ENCODE measurements around the gene CHIT1.

CHIT1 gene

DNA sequence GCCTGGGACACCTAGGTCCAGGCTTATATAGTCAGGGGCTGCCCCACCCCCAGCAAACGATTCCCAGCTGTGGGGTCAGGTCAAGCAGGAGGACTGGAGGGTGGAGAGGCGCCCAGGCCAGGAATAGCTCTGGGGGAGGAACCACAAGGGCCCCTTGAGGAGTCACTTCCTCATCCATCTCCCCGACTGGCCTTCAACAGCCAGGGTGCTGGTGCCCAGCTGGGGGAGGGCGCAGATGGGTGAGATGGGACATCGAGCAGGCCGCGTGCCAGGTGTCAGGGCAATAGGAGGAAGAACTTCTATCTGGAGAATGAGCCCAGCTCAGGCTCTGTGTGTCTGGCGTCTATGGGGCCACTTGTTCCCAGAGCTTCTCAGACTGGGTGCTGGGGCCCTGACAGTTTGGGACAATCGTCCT lies 53.6 kb downstream of the CHIT1 start:
- H3K4me3 ChIP-seq (ENCODE audit: low read depth, low read length), result no peak overlapping the region

DNA sequence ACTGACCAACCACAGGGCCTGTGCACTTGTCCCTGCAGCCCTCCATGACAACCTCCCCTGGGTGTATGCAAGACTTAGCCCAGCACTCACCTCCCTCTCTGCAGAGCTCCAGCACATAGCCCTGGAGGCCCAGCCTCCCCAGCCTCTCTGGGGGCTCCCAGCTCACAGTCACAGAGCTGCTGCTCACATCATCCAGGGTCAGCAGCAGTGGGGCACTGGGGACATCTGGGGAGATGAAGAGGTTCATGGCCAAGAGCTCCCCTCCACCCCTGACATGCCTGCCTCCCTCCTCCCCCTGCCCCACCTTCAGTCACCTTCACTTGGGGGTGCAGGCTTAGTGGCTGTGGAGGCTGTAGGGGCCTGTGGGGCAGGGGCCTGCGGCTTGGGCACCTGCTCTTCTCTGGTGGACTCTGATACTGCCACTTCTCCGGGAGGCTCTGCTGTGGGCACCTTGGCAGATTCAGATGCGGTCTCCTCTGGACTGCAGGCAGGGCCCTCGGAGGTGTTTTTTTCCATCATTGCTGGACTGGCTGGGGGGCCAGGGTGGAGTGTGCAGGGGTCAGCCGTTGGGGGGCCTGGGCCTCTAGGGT lies 54.1 kb downstream of the CHIT1 start, which contains the start of gene MYBPH:
TSS of gene MYBPH (minus strand) at position 590 of the 590 bp plus-strand sequence. CDS start at position 519, 71 bp downstream.
- no peak within 1 kb of the TSS for H3K4me3 ChIP-seq (ENCODE audit: low read depth, low read length)

DNA sequence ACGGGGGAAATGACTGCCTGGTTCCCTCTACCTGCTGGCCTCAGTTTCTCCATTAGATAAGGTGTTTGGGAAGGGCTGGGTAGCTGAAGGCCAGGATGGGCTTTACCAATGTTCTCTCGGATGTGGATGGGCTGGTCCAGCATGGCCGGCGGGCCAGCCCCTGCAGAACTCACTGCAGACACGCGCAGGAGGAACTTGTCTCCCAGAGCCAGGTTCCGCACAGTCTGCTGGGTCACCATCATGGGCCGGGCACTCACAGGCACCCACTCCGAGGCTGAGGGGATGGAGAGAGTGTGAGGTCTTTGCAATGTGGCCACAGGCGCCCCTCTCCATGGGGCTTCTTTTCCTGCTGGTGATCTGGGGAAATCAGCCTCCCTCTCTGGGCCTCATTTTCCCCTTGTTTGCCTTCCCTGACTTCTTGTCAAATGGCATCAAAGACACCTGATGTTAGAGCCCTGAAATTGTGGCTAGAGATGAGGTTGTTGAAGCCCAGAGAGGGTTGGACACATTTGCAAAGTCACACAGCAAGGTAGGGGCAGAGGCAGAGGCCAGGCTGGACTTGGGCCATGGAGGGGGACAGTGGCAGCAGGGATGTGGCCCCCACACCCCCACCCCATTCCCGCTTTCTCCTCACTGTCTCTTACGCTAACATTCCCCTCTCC lies 55.0 kb downstream of the CHIT1 start:
- no peak overlapping the region for H3K4me3 ChIP-seq (ENCODE audit: low read depth, low read length)

DNA sequence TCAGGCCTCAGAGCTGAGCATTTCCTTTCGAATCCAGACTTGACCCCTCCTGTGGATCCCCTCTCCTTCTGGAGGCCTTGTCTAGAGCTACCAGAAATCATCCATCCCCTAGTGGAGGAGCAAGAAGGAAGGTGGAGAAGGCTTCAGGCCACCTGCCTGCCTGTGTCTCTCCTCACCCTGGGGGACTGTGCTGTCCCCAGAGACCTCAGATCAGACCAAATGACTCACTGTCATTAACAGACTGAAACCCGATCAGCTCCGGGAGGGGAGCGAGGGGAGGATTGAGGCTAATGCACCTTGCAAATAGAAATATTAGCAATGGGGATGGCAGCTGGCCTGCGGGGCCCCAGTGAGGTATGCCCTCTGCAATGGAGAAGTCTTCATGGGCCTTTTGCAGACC lies 55.9 kb downstream of the CHIT1 start:
- no peak overlapping the region for H3K4me3 ChIP-seq (ENCODE audit: low read depth, low read length)

DNA sequence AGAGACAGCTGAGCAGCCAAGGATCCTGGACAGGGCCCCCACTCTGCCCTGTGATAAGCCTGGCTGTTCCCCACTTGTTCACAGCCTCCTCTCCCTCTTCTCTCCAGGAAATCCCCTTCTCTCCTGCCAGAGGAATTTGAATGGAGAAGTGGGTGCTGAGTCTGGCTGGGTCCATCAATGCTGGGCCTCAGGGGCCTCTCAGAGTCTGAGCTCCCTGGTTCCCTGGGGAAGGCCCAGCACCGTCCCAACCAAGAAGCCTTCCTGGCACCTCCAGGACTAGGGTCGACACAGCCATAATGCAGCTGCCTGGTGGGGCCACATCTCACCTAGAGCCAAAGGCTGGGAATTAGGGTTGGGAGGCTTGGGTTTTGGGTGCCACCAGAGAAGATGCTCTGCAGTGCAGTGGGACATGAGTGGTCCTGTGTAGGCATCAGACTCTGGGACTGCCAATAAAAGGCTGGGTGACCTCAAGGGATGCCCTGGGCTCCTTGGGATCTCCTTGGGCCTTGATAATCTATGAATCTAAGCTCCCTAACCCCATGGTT lies 56.4 kb downstream of the CHIT1 start:
- H3K4me3 ChIP-seq (ENCODE audit: low read depth, low read length), result no peak overlapping the region

DNA sequence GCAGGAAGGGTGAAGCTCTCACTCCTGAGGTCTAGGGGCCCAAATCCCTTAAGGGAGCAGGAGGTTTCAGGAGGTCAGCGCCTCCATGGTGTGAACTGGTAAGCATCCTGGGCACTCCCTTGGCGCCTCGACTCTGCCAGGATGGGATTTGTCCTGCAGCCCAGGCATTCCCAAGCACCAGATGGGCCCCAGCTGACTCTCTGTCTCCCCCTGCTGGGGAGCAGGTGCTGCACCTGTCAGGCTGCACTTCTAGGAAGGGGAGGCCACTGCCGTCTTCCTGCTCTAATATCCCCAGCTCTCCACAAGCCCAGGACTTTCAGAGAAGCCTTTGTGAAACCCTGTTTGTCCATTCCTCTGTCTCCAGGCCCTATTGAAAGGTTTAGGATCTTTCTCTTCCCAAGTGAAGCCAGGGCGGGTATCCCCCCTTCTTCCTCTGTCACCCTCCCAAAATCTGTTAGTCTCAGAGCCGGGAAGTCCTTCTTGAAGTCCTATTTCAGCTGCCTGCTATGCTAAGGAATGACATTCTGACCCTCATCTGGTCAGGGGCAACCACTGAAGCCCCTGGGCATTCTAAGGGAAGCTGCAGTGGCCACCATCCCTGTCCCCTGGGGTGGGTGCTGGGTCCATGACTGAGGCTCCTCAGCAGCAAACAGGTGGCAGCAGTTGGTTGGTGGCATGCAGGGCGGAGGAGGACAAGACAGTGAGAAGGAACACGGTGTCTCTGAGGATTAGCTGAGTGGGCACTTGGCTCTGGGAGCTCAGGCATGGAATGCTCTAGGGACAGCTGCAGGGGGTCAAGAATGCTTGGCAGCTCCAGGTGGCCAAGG lies 57.1 kb downstream of the CHIT1 start:
- H3K4me3 ChIP-seq (ENCODE audit: low read depth, low read length), result no peak overlapping the region

DNA sequence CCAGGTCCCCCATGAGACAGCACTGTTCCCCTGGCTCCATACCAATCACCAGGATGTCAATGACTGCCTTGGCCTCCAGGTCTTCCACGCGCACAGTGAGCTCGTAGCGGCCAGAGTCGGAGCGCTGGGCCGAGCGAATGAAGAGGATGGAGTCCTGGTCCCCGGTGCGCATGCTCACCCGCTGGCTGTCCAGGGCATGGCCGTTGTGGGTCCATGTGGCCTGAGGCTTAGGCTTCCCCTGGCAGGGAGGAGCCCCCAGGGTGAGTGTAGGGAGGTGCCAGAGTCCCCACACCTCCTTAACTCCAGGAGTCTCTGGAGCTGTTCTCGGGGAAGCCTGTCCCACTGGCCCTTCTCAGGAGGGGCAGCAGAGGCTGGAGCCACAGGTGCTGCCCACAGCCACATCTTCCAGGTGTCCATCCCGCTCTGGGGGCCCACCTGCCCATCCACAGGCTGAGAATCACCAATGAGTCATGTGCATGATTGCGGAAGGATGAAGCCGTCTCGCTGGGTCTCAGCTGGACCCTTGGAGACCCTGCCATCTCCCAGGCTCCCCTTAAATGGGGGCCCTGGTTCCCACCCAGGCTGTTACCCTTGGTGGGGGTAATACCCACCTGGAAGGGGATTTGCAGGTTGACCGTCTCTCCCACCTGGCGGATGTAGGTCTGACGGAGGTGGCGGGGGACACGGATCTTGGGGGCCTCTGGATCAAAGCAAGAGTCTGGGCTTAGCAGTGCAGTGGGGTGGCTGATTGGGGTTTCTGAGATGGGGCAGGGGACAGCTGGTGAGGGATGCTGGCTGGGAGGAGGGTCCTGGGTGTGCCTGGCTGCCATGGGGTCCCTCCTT lies 57.9 kb downstream of the CHIT1 start:
- H3K4me3 ChIP-seq (ENCODE audit: low read depth, low read length), result no peak overlapping the region

DNA sequence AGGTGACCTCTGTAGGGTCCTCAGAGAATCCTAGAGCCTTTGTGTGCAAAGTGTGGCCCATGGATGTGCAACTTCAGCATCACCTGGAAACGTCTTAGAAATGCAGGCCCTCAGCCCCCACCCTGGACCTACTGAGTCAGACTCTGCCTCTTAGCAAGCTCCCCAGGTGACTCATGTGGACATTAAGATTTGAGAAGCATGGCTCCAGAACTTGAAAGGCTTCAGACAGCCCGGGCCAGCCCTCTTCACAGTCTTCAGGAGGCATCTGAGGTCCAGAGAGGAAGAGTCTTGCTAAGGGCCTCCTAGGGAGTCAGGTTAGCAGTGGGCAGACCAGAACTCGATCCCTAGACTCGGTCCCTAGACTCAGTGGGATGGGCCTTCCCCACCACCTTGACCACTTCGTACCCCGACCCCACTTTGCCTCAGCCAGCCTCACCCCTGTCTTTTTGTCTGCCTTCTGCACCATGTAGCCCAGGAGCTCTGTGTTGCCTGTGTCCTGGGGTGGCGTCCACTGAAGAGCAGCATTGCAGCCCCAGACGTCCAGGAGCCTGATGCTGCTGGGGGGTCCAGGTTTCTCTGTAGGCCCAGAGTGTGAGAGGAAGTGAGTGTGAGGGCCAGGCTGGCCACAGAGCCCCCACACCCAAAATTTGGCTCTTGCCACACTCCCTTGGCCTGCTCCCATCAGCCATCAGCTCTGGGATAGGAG lies 58.7 kb downstream of the CHIT1 start:
- H3K4me3 ChIP-seq (ENCODE audit: low read depth, low read length), result no peak overlapping the region

DNA sequence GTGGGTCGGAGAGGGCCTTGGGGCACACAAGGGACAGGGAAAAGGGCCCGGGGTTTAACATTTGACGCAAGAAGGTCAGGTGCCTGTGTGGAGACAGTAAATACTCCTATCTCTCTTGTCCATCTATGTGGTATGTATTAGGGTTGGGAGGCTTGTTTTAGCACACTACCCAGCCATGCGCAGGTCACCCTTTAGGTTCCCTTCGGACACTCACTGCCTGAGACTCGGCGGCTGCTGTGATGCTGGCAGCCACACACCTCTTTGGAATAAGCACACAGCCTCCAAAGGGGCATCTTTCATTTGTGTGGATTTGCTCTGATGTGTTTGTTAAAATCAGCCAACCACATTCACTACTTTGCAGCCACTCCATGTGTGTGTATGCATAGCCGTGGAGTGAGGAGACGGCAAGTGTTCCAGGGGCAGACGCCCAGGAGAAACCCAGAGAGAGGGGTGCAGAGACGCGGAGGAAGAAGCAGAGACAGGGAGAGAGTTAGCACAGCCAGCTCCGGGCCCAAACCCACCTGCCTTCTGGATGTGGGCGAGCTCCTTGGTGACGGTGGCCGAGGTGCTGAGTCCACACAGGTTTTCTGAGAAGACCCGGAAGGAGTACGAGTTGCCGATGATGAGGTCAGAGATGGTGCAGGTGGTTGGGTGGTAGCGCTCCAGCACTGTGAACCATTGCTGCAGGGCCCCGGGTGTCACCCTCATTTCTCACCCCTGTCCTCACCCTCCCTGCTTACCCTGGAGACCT lies 59.5 kb downstream of the CHIT1 start:
- no peak overlapping the region for H3K4me3 ChIP-seq (ENCODE audit: low read depth, low read length)

DNA sequence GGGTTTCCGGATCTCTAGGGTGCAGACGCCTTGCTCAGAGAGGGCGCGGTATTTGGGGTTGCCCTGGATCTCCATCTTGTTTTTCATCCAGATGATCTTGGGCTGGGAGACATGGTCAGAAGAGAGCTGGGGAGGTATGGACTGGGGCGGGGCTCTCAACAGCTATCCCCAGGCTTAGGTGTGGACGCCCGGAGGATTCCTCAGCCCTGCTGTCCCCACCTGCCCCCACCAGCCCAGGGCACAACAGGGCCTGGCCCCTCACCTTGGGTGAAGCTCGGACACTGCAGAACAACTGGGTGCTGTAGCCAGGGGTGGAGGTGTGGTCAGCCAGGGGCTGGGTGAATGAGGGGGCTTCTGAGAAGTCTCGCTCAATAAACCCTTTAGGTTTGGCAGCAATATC lies 60.5 kb downstream of the CHIT1 start:
- H3K4me3 ChIP-seq (ENCODE audit: low read depth, low read length), result no peak overlapping the region

DNA sequence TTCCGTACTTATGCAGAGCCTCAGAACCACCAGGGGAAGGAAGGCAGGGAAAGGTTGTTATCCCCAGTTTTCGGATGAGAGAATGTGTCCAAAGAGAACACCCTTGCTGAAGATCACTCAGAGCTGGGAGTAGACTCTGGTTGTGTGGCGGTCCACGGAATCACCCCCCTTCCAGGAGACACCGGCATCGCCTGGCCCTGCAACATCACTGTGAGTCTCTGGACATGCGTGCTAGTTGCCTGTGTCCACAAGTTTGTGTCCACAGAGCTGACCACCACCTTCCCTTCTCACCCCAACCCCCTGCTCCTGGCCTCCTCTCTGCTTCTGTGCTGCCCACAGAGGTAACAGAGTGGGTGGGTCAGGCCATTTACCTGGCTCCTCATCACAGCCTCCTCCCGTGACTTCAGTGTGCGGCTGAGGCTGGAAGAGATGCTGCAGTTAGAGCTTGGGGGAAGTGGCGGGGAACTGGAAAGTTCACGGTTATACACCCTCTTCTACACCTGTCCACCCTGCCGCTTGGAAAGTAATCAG lies 61.2 kb downstream of the CHIT1 start:
- no peak overlapping the region for H3K4me3 ChIP-seq (ENCODE audit: low read depth, low read length)

DNA sequence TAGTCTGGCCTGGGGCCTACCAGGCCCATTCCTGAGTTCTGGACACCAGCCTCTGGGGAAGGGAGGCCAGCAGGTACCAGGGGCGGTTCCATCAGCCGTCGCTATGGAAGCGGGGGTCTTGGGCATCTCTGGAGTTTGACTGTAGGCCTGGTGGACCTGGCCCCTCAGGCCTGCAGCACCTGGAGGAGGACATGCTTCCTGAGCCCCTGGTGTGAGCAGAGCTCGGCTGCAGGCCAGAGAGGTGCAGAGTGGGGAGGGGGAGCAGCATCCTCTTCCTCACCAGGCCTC lies 61.6 kb downstream of the CHIT1 start:
- H3K4me3 ChIP-seq (ENCODE audit: low read depth, low read length), result no peak overlapping the region

DNA sequence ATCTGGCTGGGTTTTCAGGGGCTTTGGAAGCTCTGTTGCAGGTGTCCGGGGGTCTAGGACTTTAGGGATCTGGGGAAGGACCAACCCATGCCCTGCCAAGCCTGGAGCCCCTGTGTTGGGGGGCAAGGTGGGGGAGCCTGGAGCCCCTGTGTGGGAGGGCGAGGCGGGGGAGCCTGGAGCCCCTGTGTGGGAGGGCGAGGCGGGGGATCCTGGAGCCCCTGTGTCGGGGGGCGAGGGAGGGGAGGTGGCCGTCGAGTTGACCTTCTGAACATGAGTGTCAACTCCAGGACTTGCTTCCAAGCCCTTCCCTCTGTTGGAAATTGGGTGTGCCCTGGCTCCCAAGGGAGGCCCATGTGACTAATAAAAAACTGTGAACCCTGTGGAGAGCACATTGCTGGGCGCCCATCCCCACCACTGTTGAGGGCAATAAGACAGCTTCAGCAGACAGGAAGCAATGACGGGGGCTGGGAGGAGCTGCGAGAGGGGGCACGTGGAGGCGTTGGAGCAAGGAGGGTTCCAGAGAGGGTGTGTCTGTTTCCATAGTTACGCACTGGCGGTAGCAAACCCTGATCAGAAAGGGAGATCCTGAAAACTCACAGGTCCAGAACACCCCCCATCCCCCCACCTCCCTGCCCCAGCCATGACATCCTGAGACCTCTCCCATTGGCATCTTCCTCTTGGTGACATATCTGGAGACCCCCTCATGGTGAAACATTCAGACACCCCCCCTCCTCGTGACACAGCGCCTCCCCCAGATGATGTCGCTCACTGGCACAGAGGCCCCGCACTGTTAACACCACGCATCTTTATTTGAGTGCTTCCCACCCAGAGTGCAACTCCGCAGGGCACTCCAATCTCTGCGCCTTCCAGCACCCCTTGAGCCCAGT lies 62.2 kb downstream of the CHIT1 start:
- no peak overlapping the region for H3K4me3 ChIP-seq (ENCODE audit: low read depth, low read length)

DNA sequence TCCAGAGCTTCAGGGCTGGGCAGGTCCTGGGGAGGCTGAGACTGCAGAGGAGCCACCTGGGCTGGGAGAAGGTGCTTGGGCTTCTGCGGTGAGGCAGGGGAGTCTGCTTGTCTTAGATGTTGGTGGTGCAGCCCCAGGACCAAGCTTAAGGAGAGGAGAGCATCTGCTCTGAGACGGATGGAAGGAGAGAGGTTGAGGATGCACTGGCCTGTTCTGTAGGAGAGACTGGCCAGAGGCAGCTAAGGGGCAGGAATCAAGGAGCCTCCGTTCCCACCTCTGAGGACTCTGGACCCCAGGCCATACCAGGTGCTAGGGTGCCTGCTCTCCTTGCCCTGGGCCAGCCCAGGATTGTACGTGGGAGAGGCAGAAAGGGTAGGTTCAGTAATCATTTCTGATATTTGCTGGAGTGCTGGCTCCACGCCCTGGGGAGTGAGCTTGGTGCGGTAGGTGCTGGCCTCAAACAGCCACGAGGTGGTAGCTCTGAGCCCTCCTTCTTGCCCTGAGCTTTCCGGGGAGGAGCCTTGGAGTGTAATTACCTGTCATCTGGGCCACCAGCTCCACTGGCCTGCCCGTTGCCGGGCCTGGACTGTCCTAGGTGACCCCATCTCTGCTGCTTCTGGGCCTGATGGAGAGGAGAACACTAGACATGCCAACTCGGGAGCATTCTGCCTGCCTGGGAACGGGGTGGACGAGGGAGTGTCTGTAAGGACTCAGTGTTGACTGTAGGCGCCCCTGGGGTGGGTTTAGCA lies 63.1 kb downstream of the CHIT1 start:
- H3K4me3 ChIP-seq (ENCODE audit: low read depth, low read length), result no peak overlapping the region

Measured in iPS-11a (cell line).